ENCODE data around the gene RING1. TPM values are rescaled to one million over a fixed set of nuclear protein-coding genes. Genes with fewer than 3 reads are reported as not detected.

Gene RING1
- total RNA-seq, 2 donors from 2014 or later, result 31.0 to 31.8 TPM

DNA sequence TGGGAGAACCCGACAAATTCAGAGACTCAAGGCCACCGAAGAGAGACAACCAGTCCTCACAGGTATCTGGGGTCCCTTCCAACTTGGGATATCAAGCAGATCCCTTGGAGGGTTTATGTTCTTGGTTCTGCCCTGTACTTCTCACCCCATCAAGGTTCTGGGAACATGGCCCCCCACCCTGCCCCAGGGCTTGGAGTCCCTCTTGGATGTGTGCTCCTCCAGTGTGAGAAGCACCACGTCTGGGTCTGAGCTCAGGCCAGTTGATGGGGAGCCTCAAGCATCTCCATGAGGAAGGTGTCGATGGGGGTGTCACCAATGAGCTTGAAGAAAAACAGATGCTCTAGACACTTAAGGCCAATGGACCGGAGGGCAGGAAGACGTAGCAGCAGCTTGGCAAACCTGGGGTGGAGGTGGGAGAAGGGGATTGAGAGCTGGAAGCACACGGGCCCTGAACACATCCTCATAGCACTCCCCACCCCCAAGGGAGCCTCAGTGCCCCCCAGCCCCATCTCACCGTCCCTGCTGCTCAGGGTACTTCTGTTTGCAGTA is 13.8 kb upstream of the RING1 start:
- H3K4me3 ChIP-seq (ENCODE audit: low read length), result no peak overlapping the region
- Mint-ChIP-seq H3K9me3 (no peaks in the 10 kb centered on the region), H3K4me3 (no peak overlapping the region), H3K27ac (no peak overlapping the region), H3K36me3 (ENCODE audit: low read depth) (peaks cover 30% of the 10 kb centered on the region), H3K27me3 (ENCODE audit: insufficient read depth) (peaks cover 31% of the 10 kb centered on the region), H3K4me1 (peaks cover 17% of the 10 kb centered on the region)
- H3K9ac ChIP-seq (ENCODE audit: extremely low read depth, low read length, poor library complexity, severe bottlenecking), result no peak overlapping the region
- DNase-seq, result no peak
- H3K36me3 ChIP-seq (ENCODE audit: control insufficient read depth, insufficient read depth, low read length), result peaks cover 28% of the 10 kb centered on the region
- no peaks in the 10 kb centered on the region for H3K9me3 ChIP-seq (ENCODE audit: control insufficient read depth, low read length)
- H3K27ac ChIP-seq (ENCODE audit: low read depth, low read length), result no peak overlapping the region
- TF ChIP-seq, protein P1, sequence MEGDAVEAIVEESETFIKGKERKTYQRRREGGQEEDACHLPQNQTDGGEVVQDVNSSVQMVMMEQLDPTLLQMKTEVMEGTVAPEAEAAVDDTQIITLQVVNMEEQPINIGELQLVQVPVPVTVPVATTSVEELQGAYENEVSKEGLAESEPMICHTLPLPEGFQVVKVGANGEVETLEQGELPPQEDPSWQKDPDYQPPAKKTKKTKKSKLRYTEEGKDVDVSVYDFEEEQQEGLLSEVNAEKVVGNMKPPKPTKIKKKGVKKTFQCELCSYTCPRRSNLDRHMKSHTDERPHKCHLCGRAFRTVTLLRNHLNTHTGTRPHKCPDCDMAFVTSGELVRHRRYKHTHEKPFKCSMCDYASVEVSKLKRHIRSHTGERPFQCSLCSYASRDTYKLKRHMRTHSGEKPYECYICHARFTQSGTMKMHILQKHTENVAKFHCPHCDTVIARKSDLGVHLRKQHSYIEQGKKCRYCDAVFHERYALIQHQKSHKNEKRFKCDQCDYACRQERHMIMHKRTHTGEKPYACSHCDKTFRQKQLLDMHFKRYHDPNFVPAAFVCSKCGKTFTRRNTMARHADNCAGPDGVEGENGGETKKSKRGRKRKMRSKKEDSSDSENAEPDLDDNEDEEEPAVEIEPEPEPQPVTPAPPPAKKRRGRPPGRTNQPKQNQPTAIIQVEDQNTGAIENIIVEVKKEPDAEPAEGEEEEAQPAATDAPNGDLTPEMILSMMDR (conservative IDR thresholded peaks at IDR 0.05), result no peak
- H3K4me1 ChIP-seq (ENCODE audit: control insufficient read depth, insufficient read depth, low read length), result peaks cover 4% of the 10 kb centered on the region
- H3K27me3 ChIP-seq (ENCODE audit: control insufficient read depth, insufficient read depth, low read length, poor library complexity, severe bottlenecking), result peaks cover 31% of the 10 kb centered on the region
- WGBS, 2 experiments (ENCODE audit: insufficient coverage in 1 of 2, insufficient read length in 1 of 2), result 90 to 92% methylated on average over 2 to 7 of the region's 8 CpGs

DNA sequence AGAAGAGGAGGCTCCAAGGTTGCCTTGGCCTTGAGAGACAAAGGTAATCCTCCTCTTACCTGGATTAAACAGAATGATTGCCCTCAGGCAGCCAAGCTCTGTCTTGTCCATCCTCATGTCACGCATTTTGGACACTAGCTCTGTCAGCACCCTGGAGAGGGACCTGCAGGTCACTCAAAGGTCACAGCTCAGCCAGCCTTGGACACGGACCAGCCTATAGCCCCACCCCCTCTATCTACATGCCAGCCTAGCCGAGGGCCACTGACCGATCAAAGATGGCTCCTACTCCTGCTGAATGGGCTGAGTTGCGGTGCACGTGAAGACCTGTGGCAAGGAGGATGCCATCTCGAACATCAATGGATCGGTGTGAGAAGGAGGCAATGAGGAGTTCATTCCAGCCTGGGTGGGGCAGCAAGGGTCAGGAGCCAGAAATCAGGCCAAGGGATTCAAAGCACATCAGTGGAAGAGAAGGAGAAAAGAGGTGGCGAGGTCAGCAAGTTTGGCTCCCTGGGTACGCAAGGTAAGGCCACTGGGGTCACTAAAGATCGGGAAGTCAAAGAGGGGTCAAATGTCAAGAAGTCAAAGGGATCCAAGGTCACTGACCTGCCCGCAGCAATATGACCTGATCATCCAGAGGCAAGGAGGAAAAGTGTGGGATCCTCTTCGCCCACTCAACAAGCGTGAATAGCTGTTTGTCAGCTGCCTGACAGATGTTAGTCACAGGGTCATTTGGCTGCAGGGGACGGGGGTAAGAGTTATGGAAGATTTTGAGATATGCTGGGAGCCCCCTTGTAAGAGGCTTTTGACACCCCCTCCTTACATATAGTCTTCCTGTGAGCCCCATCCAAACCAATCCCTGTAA is 12.8 kb upstream of the RING1 start:
- H3K27me3 ChIP-seq (ENCODE audit: control insufficient read depth, insufficient read depth, low read length, poor library complexity, severe bottlenecking), result peaks cover 25% of the 10 kb centered on the region
- H3K4me3 ChIP-seq (ENCODE audit: low read length), result no peak overlapping the region
- TF ChIP-seq, protein P1 (conservative IDR thresholded peaks at IDR 0.05), result no peak
- DNase-seq, result peak; percentile 55
- H3K9ac ChIP-seq (ENCODE audit: extremely low read depth, low read length, poor library complexity, severe bottlenecking), result no peak overlapping the region
- peaks cover 30% of the 10 kb centered on the region for H3K36me3 Mint-ChIP-seq (ENCODE audit: low read depth)
- H3K27ac Mint-ChIP-seq, result no peak overlapping the region
- H3K27me3 Mint-ChIP-seq (ENCODE audit: insufficient read depth), result peaks cover 23% of the 10 kb centered on the region
- H3K4me1 ChIP-seq (ENCODE audit: control insufficient read depth, insufficient read depth, low read length), result peaks cover 4% of the 10 kb centered on the region
- H3K9me3 ChIP-seq (ENCODE audit: control insufficient read depth, low read length), result no peaks in the 10 kb centered on the region
- no peak overlapping the region for H3K4me3 Mint-ChIP-seq
- peaks cover 18% of the 10 kb centered on the region for H3K4me1 Mint-ChIP-seq
- H3K36me3 ChIP-seq (ENCODE audit: control insufficient read depth, insufficient read depth, low read length), result peaks cover 28% of the 10 kb centered on the region
- no peak overlapping the region for H3K27ac ChIP-seq (ENCODE audit: low read depth, low read length)
- 91 to 96% methylated on average over 7 to 15 of the region's 15 CpGs for WGBS, 2 experiments (ENCODE audit: insufficient coverage in 1 of 2, insufficient read length in 1 of 2)
- no peaks in the 10 kb centered on the region for H3K9me3 Mint-ChIP-seq

DNA sequence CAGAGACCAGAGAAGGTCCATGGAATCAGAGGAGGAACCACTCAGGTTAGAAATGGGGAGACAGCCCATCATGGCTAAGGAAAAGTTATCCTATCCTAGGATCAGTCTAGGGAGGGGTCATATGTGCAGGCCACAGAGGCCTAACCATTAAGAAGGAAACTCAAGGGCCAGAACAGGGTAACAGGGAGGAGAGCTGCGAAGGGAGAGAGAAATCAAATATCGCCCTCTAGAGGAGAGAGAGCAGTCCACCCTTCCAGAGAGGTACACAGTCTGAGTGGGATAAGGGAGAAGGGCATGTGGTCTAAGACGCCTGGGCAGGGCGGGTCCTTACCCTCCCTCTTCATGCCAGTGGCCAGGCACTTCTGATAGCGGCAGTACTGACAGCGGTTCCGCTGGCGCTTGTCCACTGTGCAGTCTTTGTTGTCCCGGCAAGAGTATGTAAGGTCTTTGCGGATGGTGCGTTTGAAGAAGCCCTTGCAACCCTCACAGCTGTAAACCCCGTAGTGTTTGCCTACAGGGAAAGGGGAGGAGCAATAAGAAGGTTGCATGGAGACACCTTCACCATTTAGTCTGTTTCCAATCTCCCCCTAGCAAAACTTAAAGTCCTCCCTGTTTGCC is 10.8 kb upstream of the RING1 start:
- TF ChIP-seq, protein P1 (conservative IDR thresholded peaks at IDR 0.05), result peak; percentile 85
- Mint-ChIP-seq H3K9me3 (no peaks in the 10 kb centered on the region), H3K4me1 (peaks cover 20% of the 10 kb centered on the region), H3K4me3 (no peak overlapping the region), H3K27me3 (ENCODE audit: insufficient read depth) (peaks cover 4% of the 10 kb centered on the region), H3K36me3 (ENCODE audit: low read depth) (peaks cover 41% of the 10 kb centered on the region), H3K27ac (peak overlapping the region; percentile 61)
- WGBS, 2 experiments (ENCODE audit: insufficient coverage in 1 of 2, insufficient read length in 1 of 2), result 51 to 68% methylated on average over 9 to 12 of the region's 12 CpGs
- H3K27me3 ChIP-seq (ENCODE audit: control insufficient read depth, insufficient read depth, low read length, poor library complexity, severe bottlenecking), result peaks cover 6% of the 10 kb centered on the region
- H3K27ac ChIP-seq (ENCODE audit: low read depth, low read length), result no peak overlapping the region
- H3K9ac ChIP-seq (ENCODE audit: extremely low read depth, low read length, poor library complexity, severe bottlenecking), result no peak overlapping the region
- H3K36me3 ChIP-seq (ENCODE audit: control insufficient read depth, insufficient read depth, low read length), result peaks cover 38% of the 10 kb centered on the region
- DNase-seq, result peak; percentile 80
- no peaks in the 10 kb centered on the region for H3K9me3 ChIP-seq (ENCODE audit: control insufficient read depth, low read length)
- no peak overlapping the region for H3K4me3 ChIP-seq (ENCODE audit: low read length)
- H3K4me1 ChIP-seq (ENCODE audit: control insufficient read depth, insufficient read depth, low read length), result peaks cover 5% of the 10 kb centered on the region
